Ascending aorta (tissue), 2 donors: ENCODE measurements around the gene ABI1. TPM values are rescaled to one million over a fixed set of nuclear protein-coding genes. Genes with fewer than 3 reads are reported as not detected.
A peak's percentile ranks its signal among the peaks of the same experiment; 100 is the strongest.

Experiments used
- DNase-seq, 2 donors: peaks; one replicate each; pipeline ENCODE4 v3.0.0-alpha.2; 2019; ENCODE audit warnings: low spot score in 2 of 2
- H3K27ac ChIP-seq, 2 donors: fragments of 200-600 bp; sonication (generic); one replicate each; pipeline ENCODE4 v1.5.1; 2016 to 2017; ENCODE audit warnings: mild to moderate bottlenecking in 1 of 2
- H3K27me3 ChIP-seq: fragments of 200-600 bp; sonication (generic); one replicate; pipeline ENCODE4 v1.5.1; 2017
- H3K36me3 ChIP-seq, 2 donors: fragments of 200-600 bp; sonication (generic); one replicate each; pipeline ENCODE4 v1.5.1; 2016
- H3K4me1 ChIP-seq, 2 donors: fragments of 200-600 bp; sonication (generic); one replicate each; pipeline ENCODE4 v1.5.1; 2016 to 2017; ENCODE audit warnings: mild to moderate bottlenecking in 1 of 2
- H3K4me3 ChIP-seq, 2 donors: fragments of 200-600 bp; sonication (generic); one replicate each; pipeline ENCODE4 v1.5.1; 2016 to 2017; ENCODE audit warnings: mild to moderate bottlenecking in 1 of 2
- H3K9me3 ChIP-seq, 2 donors: fragments of 200-600 bp; sonication (generic); one replicate each; pipeline ENCODE4 v1.5.1; 2016
- intact Hi-C: fragments of 100-400 bp; cut with DNase I; formaldehyde crosslinking; loops from one replicate; pipeline ENCODE4 v1.15.1; 2023
- total RNA-seq: library from RNA; depleted of rRNA; stranded (reverse); fragments of >200 nt; gene quantifications from one replicate; pipeline ENCODE4 v1.1.0, GENCODE V29; 2016
- TF ChIP-seq, protein P1 (sequence below), 3 experiments: fragments of 200-600 bp in 2 of 3; fragments of 450-650 bp in 1 of 3; sonication (generic) in 2 of 3; IDR thresholded peaks; one replicate each; pipeline ENCODE4 v1.5.1; 2016 to 2019; ENCODE audit warnings: antibody characterized with exemption in 3 of 3, mild to moderate bottlenecking in 1 of 3, moderate library complexity in 1 of 3

Gene ABI1
- total RNA-seq, 1 donor from 2014 or later, result 5.7 TPM

DNA sequence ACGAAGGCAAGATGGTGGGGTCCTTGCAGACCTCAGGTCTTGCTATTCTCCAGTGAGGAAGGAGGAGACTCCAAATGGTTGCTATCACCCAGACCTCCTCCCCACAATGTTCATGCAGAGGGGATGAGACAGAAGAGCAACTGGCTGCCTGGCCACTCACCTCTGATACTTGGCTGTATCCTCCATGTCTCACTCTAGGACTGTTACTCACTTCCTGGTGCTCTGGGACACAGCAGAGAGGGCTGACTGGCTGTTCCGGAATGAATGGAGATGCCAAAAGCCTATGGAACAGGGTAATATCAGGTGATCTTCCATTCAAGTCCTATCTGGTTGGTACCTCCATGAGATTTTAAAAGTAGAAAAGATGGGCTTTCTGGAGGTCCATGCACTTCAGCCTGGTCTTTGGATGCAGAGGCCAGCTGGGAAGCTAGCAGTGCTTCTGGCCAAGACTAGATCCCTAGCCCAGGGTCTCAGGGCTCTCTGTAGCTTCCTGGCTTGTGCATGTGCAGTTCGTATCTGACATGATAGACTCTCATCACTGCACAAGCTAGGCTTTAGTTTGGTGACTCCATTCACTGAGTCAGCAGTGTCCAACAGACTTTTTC, 27.0 kb upstream of the ABI1 start:
- TF ChIP-seq, protein P1, sequence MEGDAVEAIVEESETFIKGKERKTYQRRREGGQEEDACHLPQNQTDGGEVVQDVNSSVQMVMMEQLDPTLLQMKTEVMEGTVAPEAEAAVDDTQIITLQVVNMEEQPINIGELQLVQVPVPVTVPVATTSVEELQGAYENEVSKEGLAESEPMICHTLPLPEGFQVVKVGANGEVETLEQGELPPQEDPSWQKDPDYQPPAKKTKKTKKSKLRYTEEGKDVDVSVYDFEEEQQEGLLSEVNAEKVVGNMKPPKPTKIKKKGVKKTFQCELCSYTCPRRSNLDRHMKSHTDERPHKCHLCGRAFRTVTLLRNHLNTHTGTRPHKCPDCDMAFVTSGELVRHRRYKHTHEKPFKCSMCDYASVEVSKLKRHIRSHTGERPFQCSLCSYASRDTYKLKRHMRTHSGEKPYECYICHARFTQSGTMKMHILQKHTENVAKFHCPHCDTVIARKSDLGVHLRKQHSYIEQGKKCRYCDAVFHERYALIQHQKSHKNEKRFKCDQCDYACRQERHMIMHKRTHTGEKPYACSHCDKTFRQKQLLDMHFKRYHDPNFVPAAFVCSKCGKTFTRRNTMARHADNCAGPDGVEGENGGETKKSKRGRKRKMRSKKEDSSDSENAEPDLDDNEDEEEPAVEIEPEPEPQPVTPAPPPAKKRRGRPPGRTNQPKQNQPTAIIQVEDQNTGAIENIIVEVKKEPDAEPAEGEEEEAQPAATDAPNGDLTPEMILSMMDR (IDR thresholded peaks at IDR 0.05), result no peak
- no peak for DNase-seq
- Histone ChIP-seq H3K36me3 (no peaks in the 10 kb centered on the region), H3K27ac (no peak overlapping the region), H3K27me3 (no peaks in the 10 kb centered on the region), H3K9me3 (no peaks in the 10 kb centered on the region), H3K4me1 (no peaks in the 10 kb centered on the region), H3K4me3 (no peak overlapping the region)
- intact Hi-C loops, result no loop called here

DNA sequence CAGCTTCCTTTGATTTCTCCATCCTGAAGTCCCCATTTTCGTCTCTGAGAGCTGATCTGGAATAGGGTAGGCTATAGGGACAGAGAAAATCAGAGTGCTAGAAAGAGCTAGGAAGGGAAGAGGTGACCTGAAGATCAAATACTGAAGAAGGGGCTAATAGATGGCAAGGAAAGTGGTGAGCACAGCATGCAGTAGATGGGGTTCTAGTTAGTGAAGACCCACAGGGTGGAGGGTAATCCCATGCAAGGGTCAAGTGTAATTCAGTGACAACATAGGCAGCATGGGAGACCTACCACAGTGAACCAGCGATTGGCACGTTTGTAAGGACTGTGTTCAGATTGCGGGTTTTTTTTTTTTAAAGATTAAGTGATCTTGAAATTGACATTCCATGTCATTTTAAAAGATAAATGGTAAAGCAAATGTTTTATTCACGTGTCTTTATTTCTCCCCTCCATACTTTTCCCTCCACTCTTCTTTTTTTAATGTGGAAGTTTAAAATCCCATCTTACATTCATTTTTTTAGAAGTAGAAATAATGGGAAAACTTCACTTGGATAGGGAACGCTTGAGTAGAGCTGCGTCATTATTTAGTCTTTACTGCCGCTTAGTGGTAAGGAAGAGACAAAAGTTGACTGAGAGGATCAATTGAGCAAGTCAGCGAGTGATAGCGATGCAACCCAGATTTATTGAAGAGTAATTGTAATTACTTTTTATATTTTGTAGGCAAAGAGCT, 21.0 kb upstream of the ABI1 start:
- no peaks in the 10 kb centered on the region for H3K9me3 ChIP-seq
- no peak for DNase-seq
- no peaks in the 10 kb centered on the region for H3K36me3 ChIP-seq
- H3K4me1 ChIP-seq, result peaks cover 0 to 4% of the 10 kb centered on the region in 2 donors
- no peaks in the 10 kb centered on the region for H3K27me3 ChIP-seq
- TF ChIP-seq, protein P1 (IDR thresholded peaks at IDR 0.05), result peak; percentile 41 to 62 (median 61)
- no peak overlapping the region for H3K4me3 ChIP-seq
- H3K27ac ChIP-seq, result no peak overlapping the region
- intact Hi-C loops, result loop anchor here (1.0 to 2.0 kb wide), 3 partner anchors 20 to 197 kb away; no protein-coding TSS in a partner anchor

DNA sequence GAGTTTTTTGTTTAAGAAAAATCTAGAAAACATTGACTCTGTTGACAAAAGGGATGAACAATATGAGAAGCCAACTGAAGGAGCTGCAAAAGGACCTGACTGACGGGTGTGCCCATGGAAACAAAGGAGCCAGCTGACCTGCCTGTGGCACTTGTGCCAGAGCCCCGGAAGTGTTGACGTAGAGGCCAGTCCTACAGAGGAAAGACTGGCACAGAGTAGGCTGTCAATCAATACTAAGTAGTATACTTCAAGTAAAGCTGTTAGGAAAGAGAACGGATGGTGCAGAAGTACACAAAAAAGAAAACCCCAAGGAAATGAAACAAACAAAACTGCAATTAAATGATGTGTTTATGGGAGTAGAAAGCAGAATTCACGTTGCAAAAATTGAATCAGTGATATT, 19.0 kb upstream of the ABI1 start:
- no peak overlapping the region for H3K4me3 ChIP-seq
- no peak for DNase-seq
- TF ChIP-seq, protein P1 (IDR thresholded peaks at IDR 0.05), result no peak
- H3K27ac ChIP-seq, result no peak overlapping the region
- H3K9me3 ChIP-seq, result no peaks in the 10 kb centered on the region
- H3K36me3 ChIP-seq, result no peaks in the 10 kb centered on the region
- no peaks in the 10 kb centered on the region for H3K27me3 ChIP-seq
- intact Hi-C loops, result no loop called here
- peaks cover 0 to 4% of the 10 kb centered on the region in 2 donors for H3K4me1 ChIP-seq

DNA sequence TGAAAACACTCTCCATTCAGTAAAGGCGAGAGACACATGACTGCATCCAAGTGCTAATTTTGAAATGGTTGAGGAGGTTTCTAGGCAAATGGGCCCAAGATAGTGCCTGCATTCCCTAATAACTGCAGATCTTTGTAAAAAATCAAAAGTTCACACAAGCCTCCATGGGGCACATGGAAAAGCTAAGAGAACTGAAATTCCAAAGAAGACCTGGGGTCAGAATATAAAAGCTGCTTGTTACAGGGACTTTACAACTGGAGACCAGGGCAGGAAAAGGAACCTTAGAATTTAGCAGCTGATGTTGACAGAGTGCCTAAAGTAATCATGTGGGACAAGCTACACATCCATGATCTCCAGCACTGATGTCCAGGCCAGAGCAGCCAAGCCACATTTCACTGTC, 10.0 kb upstream of the ABI1 start:
- no peaks in the 10 kb centered on the region for H3K9me3 ChIP-seq
- H3K4me3 ChIP-seq, result no peak overlapping the region
- TF ChIP-seq, protein P1 (IDR thresholded peaks at IDR 0.05), result no peak
- no peaks in the 10 kb centered on the region for H3K4me1 ChIP-seq
- H3K36me3 ChIP-seq, result no peaks in the 10 kb centered on the region
- no peak overlapping the region for H3K27ac ChIP-seq
- intact Hi-C loops, result no loop called here
- DNase-seq, result no peak
- H3K27me3 ChIP-seq, result no peaks in the 10 kb centered on the region

DNA sequence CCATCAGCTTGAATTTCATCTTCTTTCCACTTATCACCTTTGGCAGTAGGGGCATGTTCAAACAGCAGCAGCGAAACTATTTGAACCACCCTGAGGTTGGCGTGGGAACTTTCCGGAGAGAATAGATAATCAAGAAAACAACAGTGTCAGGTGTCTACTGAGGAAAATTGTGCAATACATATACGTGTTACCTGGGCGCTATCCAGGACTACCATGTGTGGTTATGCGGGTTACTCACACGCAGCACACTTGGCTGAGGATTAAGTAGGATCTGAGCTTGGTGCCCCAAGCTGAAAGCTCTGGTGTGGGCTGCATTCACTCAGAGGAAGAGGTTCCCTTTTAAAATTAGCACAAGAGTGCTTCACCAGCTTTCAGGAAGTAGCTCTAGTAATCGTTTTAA, 8.8 kb upstream of the ABI1 start:
- Histone ChIP-seq H3K27me3 (no peaks in the 10 kb centered on the region), H3K27ac (no peak overlapping the region), H3K36me3 (no peaks in the 10 kb centered on the region), H3K4me1 (no peaks in the 10 kb centered on the region), H3K9me3 (no peaks in the 10 kb centered on the region), H3K4me3 (no peak overlapping the region)
- TF ChIP-seq, protein P1 (IDR thresholded peaks at IDR 0.05), result no peak
- intact Hi-C loops, result no loop called here
- no peak for DNase-seq
